Medulla oblongata (tissue), 1 donor: ENCODE results near the gene NPM1.

Experiments used
- DNase-seq: peaks from one replicate; pipeline ENCODE4 v3.0.0-alpha.2; 2015; ENCODE audit errors: extremely low spot score

NPM1 gene

GRCh38 chr5:171450423-171451331 lies 63.0 kb downstream of the NPM1 start:
- DNase-seq: no peak

- DNase-seq: no peak
Observed at GRCh38 chr5:171451421-171451820, 63.8 kb downstream of the NPM1 start.

GRCh38 chr5:171453056-171453725 lies 65.5 kb downstream of the NPM1 start:
- DNase-seq: no peak

- no peak for DNase-seq
Observed at GRCh38 chr5:171453988-171454387, 66.3 kb downstream of the NPM1 start.

GRCh38 chr5:171454549-171454948 lies 66.9 kb downstream of the NPM1 start:
- no peak for DNase-seq

- DNase-seq: no peak
Observed at GRCh38 chr5:171455522-171455921, 67.9 kb downstream of the NPM1 start.

GRCh38 chr5:171457208-171457981 lies 69.7 kb downstream of the NPM1 start:
- no peak for DNase-seq

- no peak for DNase-seq
Observed at GRCh38 chr5:171459839-171460238, 72.2 kb downstream of the NPM1 start.
